Activated T-cell treated with anti-CD3 and anti-CD28 coated beads for 24 hours (primary cell): ENCODE data around the gene RBCK1.

Experiments used
- DNase-seq: peaks from one replicate; pipeline ENCODE4 v3.0.0-alpha.2; 2020; ENCODE audit warnings: low read depth

The RBCK1 gene

DNA sequence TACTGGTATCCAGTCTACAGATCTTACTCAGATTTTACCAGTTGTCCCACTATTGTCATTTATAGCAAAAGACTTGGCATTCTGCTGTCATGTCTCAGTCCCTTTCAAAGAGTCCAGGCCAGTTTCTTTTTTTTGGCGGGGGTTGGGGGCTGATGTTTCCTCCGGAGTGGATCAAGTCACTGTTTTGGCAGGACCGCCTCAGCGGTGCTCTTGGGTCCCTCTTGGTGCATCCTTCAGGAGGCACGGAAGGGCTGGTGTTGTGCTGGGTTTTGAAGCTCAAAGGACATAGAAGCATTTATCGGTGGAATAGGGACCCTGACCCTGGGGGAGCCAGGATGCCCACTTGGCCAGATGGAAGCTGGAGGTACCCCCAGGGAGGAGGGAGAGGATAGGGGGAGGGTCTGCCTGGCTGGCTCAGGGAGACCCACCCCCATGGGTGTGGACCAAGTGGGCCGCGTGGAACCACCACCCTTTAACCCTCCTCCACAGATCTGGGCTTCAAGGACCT is 10.8 kb downstream of the RBCK1 start:
- no peak for DNase-seq

DNA sequence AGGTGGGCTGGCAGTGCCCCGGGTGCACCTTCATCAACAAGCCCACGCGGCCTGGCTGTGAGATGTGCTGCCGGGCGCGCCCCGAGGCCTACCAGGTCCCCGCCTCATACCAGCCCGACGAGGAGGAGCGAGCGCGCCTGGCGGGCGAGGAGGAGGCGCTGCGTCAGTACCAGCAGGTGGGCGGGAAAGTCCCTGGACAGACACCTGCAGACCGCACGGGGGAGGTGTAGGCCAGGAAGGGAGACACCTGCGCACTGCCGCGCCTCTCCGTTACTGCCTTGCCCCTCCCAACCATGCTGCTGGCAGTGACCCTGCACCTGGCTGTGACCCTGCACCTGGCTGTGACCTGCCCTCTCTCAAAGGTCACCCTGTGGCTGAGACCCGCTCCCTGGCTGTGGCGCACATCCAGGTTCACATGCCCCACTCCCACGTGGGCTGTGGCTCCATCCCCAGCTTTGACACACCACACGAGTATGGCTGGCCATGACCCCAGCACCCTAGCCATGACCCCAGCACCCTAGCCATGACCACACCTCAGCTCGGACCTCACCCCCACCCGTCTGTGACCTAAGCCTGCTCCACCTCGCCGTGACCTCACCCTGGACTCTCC is 11.6 kb downstream of the RBCK1 start:
- DNase-seq, result no peak

DNA sequence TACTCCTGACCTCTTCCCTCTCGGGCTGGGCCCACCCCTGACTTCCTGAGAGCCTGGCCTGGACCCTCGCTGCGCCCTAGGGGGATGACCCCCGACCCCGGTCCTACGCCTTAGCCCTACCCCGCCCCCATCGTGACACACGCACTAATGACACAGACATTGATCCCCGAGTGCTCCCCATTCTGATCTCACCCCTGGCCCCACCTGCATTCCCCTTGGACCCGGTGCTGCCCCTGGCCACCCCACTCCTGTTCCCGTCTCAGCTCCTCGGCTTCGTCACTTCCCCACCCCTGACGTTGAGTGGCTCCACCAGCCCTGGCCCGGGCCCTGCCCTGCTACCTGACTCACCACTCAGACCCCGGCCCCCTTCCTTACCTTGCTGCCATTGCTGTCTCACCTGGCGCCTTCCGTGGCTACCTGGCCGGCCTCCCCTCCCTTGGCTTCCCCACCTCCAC is 12.1 kb downstream of the RBCK1 start:
- DNase-seq, result no peak

DNA sequence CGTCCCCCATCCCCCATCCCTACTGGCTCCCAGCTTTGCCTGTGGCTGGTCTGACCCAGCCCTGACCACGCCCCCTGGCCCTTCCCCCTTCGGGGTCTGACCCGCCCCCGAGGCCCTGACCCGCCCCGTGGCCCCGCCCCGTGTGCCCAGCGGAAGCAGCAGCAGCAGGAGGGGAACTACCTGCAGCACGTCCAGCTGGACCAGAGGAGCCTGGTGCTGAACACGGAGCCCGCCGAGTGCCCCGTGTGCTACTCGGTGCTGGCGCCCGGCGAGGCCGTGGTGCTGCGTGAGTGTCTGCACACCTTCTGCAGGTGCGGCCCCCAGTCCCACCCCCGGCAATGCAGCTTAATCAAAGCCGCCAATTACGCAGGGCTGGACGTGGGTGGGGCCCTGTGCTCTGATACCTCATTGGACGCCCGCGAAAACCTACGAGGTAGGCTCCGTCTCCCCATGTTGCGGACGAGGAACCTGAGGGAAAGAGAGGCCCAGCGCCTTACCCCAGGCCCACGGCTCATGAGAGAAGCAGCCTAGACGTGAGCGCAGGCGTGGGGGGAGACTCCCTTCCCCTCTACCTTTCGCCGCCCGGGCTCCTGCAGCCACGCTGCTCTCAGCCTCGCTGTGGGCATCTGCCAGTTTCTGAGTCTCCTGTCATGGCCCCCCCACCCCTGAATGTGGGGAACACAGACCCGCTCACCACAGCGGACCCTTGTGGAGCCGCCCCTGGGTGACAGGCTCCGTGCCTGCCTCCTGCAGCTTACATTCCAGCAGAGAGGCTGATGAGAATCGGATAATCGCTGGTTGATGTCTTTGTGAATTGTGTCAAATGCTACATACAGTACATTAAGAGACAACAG is 12.8 kb downstream of the RBCK1 start:
- no peak for DNase-seq

DNA sequence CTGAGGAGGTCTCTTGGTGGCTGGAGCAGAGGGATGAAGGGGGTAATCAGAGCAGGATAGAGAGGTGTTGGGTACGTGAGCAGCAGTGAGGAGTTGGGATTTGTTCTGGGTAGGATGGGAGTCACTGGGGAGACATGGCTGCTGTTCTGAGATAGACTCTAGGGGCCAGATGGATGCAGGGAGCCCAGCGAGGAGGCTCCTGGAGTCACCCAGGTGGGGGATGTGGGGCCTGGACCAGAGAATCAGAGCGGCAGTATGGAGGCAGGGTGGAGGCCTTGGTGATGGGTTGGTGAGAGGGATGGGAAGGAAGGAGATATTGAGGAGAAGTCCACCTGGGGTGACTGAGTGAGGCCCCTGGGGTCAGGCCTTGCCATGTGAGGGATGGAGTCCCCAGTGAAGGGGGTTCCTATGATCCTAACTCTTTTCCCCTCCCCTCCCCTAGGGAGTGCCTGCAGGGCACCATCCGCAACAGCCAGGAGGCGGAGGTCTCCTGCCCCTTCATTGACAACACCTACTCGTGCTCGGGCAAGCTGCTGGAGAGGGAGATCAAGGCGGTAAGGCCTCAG is 13.7 kb downstream of the RBCK1 start:
- DNase-seq, result no peak

DNA sequence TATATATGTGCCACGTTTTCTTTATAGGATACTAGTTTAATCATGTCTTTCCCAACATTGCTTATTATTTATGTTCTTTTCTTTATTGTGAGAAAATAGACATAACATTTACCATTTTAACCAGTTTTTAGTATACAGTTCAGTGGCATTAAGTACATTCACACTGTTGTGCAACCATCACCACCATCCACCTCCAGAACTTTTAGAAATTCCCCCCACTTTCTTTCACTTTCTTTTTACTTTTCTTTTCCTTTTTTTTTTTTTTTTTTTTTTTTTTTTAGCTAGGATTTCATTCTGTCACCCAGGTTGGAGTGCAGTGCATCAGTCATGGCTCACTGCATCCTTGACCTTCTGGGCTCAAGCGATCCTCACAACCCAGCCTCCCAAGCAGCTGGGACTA is 18.5 kb downstream of the RBCK1 start:
- DNase-seq, result no peak

DNA sequence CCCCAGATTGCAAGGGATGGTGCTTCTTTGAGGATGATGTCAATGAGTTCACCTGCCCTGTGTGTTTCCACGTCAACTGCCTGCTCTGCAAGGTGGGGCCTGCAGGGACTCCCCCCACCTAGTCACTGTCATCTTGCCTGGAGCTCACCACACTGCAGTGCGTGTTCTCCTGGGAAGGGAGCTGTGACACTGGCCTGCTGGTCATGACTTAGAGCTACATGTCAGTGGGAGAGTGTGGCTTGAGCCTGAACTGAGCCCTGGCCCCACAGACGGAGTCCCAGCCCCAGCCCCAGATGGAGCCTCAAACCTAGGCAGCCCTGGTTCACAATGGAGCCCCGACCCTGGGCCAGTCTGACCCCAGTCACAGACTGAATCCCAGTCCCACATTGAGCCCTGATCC is 19.3 kb downstream of the RBCK1 start:
- no peak for DNase-seq

DNA sequence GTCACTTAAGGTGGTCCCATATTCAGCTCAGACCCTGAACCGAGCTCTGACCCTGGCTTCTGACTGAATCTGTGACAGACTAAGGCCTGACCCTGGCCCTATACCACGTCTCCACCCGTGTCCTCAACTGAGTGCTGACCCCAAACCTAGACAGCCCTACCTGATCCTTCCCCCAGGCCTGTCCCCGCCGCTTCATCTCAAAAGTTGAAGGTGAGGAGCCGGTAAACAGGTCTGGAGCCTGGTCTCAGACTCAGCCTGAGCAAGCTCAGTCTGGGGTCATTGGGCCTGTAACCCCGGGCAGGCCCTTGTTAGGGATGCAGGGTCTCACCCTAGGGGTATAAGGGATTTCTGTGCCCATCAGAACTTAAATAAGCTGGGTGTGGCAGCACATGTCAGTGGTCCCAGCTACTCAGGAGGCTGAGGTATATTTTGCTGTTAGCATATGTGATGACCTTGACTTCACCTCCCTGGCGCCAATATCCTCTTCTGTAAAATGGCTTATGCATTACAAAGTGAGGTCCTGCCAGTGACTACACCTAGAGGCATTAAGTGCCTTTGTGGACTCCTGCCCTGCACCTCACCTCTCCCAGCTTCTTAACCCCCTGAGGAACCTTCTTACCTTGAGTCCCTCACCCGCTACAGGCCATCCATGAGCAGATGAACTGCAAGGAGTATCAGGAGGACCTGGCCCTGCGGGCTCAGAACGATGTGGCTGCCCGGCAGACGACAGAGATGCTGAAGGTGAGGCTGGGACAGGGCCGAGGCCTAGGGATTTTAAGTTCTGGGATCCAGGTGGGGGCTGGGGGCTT is 20.0 kb downstream of the RBCK1 start:
- no peak for DNase-seq

DNA sequence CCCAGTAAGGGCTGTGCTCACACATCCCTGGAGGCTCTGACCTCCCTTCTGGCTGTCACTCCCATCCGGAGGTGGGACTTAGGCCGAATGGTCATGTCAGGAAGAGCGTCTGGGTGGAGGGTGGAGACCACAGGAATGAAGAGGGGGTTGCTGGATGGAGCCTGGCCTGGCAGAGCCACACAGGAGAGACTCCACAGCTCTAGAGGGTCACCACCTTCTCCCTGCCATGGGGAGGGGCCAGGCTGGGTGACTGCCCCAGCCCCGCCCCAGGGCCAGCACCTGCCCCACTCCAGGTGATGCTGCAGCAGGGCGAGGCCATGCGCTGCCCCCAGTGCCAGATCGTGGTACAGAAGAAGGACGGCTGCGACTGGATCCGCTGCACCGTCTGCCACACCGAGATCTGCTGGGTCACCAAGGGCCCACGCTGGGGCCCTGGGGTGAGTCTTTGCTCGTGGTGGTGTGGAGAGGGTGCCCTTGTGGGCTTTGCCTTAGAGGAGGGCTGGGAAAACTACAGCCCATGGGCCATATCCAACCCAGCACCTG is 20.6 kb downstream of the RBCK1 start:
- DNase-seq, result no peak

DNA sequence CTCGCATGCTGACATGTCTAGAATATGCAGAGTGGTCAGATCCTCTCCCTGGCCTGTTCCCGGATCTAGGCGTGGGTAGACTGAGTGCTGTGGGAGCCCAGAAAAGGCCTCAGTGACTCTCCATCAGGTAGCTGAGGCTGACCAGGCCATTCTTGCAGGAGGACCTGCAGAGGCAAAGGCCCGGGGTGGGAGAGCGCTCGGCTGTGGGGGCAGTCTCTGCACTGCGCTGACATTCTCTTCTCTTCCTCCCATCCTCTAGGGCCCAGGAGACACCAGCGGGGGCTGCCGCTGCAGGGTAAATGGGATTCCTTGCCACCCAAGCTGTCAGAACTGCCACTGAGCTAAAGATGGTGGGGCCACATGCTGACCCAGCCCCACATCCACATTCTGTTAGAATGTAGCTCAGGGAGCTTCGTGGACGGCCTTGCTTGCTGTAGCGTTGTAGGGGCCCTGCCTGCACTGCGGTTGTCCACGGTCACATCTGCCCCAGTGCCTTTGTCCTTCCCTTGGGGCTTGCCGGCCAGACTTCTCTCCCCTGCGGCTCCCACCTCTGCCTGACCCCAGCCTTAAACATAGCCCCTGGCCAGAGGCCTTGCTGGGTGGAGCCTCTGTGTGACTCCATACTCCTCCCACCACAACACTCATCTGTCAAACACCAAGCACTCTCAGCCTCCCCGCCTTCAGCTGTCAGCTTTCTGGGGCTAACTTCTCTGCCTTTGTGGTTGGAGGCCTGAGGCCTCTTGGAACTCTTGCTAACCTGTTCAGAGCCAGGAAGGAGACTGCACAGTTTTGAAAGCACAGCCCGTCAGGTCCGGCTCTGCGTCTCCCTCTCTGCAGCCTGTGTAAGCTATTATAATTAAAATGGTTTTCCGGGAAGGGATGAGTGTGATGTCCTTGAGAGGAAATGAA is 22.2 kb downstream of the RBCK1 start:
- DNase-seq, result no peak

DNA sequence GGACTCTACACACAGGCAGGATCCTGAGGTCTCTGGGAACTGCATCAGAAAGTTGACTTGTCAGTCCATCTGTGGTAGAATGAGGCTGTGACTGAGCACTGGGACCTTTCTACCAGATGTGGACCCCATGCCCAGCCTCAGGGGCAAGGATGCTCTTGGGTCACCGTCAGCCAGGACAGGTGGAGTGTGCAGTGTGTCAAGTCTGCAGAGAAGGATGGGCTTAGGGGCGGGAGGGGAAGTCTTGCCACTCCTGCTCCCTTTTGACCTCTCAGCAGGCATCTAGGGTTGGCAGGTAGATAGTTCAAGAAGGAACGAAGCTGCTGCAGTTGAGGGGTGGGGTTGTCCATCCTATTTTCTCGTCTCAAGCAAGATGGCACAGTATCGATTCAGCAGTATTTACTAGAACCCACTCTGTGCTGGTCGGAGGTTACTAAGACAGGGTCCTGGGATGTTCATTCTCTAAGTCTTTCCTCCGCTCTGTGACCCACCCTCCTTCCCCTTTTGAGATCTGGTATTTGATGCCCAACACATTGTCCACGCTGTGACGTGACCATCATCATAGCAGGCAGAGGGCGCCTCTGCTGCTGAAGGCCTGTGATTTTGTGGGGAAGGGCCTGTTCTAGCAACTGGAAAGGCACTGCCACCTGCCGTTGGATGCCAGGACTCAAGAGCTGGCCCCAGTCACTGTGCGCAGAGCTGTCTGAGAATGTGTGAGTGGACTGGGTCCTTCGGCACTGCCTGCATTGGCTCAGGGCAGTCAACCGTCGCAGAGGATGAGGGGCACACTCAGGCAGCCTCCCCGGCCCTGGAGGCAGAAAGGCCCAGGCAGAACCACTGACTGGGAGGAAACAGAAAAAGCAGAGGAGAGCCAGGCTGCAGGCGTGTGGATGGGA is 23.2 kb downstream of the RBCK1 start:
- no peak for DNase-seq

DNA sequence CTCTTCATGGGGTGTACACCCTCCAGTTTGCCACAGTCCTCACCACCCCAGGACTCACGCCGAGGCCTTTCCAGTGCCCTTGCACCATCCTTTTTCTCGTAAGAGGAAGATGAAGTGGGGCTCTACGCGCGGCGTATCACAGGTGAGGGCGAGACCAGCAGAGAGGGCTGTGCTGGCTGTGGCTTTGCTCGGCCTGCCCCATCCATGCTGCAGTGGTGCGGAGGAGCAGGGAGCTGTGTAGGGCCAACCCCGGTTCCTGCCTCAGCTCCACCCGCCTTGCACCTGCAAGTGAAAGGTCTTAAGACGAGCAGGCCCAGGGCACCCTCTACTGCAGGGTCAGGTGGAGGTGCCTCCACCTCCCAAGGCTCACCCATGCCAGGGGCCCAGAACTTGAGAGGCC is 24.1 kb downstream of the RBCK1 start:
- no peak for DNase-seq

DNA sequence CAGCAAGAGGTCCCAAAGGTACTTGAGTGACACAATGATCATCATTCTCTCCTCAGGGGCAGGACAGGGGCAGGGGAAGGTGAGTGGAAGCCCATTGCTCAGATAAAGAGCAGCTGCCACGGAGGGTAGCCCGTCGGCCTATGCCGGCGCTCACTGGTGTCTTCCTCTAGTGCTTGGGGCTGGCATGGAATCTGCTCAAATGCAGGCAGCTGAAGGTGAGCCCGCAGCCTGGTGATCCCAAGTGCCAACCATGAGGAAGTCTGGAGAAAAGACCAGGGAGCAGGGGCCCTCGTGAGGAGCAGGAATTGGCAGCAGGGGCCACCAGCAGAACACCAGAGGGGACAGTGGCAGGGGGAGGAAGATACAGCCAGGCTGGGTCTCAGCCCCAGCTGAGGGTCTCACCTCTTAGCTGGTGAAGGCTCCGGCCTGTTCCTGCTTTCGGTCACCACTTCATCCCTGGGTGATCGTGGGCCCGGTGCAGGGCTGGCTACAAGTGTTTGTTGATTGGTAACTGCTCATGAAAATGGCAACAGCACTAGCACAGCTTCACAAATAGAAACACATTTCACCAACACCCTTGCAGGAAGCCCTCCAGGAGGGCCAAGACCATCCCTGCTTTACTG is 24.7 kb downstream of the RBCK1 start:
- no peak for DNase-seq

DNA sequence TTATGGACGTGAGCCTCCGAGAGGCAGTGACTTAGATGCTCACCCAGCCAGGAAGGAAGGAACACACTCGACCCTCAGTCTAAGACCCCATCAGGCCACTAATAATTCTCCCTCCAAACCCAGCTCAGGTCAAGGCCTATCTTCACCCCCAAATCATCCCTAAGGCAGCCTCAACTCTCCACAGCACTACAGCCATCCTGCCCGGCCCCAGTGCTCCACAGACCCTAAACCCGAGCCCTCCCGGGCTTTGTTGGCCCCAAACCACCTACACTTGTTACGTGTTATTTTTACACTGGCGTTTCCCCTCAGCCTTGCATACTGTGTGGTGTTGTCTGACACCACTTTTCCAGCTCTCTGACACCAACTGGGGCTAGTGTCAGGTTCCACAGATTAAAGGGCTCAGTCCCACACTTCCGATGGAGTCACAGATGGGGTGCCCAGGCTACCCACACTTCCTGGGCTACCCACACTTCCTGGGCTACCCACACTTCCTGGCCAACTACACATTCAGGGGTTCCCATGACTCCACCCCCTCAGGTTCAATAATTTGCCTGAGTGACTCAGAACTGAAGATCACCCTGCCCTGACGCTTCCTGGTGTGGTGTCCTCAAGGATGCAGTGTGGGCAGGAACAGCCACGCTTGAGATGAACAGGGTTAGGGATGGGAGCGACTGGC is 25.3 kb downstream of the RBCK1 start:
- peak; percentile 68 for DNase-seq

DNA sequence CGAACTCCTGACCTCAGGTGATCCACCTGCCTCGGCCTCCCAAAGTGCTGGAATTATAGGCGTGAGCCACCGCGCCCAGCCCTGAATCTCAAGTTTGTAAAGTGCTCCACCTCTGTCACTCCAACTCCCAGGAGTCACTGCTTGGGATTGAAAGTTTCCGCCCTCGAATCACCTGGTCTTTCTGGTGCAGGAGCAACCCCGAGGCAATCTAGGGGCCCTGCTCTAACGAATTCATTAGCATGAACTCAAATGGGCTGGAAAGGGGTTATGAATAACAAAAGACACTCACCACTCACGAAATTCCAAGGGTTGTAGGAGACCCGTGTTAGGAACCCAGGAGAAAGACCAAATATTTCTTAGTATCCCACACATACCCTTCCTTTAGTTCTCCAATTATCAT is 26.1 kb downstream of the RBCK1 start:
- no peak for DNase-seq

DNA sequence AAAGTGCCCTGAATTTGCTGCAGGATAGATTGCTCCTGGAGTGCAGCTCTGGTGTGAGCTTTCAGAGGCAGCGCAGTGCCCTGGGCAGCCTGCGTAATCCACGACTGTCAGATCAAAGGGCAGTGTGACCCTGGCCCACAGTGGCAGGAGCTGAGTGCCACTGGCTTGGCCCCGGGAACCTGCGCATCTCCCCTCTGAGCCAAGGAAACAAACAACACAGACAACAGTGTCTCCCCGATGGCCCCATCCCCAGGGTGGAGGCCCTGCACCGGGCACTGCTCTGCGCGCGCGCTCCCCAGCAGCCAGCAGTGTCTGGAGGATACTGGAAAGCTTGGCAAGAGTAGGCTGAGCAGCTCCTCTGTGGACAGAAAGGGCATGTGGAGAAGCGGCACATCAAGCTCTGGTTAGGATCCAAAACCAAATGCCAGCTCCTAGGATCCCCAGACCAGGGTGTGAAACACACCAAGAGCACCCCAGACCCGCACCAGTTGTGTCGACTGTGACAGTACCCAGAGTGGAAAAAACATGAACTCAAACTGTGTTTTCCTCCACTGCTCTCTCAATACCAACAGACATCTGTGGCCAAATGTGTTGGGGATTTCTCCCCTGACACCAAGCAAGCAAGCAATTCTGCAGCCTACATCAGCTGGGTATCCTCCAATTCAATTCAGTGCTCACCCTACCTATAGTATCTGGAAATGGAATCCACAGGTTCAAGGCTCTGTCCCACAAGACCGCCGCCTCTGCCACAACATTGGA is 26.7 kb downstream of the RBCK1 start:
- no peak for DNase-seq

DNA sequence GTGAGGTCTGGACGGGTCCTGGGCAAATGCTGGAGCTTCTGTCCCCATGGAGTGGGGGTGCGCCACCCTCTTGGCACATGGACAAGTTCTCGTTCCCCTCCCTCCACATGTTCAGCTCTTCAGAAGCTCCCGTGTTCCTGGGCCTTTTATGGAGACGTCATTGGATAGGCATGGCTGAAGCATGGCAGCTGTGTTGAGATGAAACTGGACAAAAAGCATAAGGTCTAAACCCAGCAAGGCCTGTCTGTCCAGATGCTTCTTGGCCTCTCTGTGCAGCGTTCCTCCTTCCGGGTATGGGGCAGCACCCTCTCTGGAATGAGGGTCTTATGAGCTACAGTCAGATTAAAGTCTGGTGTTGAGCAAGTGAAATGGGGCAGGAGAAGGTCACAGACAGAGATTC is 27.5 kb downstream of the RBCK1 start:
- DNase-seq, result no peak

DNA sequence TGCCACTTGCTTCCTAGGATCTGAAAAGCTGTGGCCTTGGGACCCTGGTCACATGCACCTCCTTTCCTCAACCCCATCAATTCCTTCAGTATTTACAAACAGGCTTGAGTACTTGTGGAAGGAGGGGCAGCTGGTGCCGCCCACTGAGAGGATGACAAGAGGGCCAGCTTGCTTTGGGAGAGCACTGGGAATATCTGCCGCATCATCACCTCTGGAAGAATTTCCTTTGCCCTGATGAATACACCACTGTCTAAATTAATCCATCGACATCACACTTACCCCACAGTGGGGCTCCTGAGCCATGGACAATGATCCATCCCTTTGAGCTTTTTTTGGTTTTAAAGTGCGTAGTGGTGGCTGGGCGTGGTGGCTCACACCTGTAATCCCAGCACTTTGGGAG is 28.4 kb downstream of the RBCK1 start:
- DNase-seq, result no peak
